DND-41 (cell line): ENCODE data around the gene SERF1A.
A peak's percentile ranks its signal among the peaks of the same experiment; 100 is the strongest.
"Not testable (repeated sequence)": the region's sequence is repeated elsewhere in the genome, so short reads cannot be mapped to it uniquely, and the experiment has no call there.

ENCODE experiments used
- ATAC-seq: fragments of 200-7000 bp; cut with Tn5 transposase; 3 replicates; pipeline ENCODE4 v1.9.1; 2021; ENCODE audit warnings: low read depth; ENCODE audit not compliant: insufficient read depth
- DNase-seq: peaks from one replicate; pipeline ENCODE4 v3.0.0-alpha.2; 2020
- H2AFZ ChIP-seq: 2 replicates; pipeline ENCODE4 v1.6.0; 2012; ENCODE audit warnings: low read depth, low read length
- H3K27ac ChIP-seq: 2 replicates; pipeline ENCODE4 v1.5.1; 2012; ENCODE audit warnings: low read length, inconsistent platforms
- H3K27me3 ChIP-seq: fragments of 200-600 bp; sonication (generic); 2 replicates; pipeline ENCODE4 v1.6.0; 2012; ENCODE audit warnings: low read length, mild to moderate bottlenecking, inconsistent platforms; ENCODE audit not compliant: insufficient read depth, poor library complexity
- H3K36me3 ChIP-seq: 2 replicates; pipeline ENCODE4 v1.5.1; 2012; ENCODE audit warnings: low read length, inconsistent platforms; ENCODE audit not compliant: insufficient read depth
- H3K4me1 ChIP-seq: 2 replicates; pipeline ENCODE4 v1.5.1; 2012; ENCODE audit warnings: mild to moderate bottlenecking, low read length; ENCODE audit not compliant: insufficient read depth
- H3K4me2 ChIP-seq: 2 replicates; pipeline ENCODE4 v1.6.0; 2012; ENCODE audit warnings: mild to moderate bottlenecking, moderate library complexity, low read length, inconsistent platforms; ENCODE audit not compliant: insufficient read depth
- H3K4me3 ChIP-seq, 2 experiments: fragments of 200-600 bp in 1 of 2; shearing (Covaris generic) in 1 of 2; 2 replicates each; pipeline ENCODE4 v1.5.1; 2012 to 2016; ENCODE audit warnings: inconsistent platforms in 2 of 2, low read length in 2 of 2, mild to moderate bottlenecking in 2 of 2, low read depth in 1 of 2, moderate library complexity in 1 of 2
- H3K79me2 ChIP-seq: 2 replicates; pipeline ENCODE4 v1.6.0; 2012; ENCODE audit warnings: low read length, inconsistent platforms; ENCODE audit not compliant: insufficient read depth
- H3K9ac ChIP-seq: 2 replicates; pipeline ENCODE4 v1.6.0; 2012; ENCODE audit warnings: low read depth, mild to moderate bottlenecking, inconsistent platforms, low read length, moderate library complexity
- H3K9me3 ChIP-seq: 2 replicates; pipeline ENCODE4 v1.5.1; 2012; ENCODE audit warnings: low read length, moderate library complexity, mild to moderate bottlenecking, inconsistent platforms; ENCODE audit not compliant: insufficient read depth, severe bottlenecking
- H4K20me1 ChIP-seq: 2 replicates; pipeline ENCODE4 v1.6.0; 2012; ENCODE audit warnings: low read length; ENCODE audit not compliant: insufficient read depth

SERF1A gene

DNA sequence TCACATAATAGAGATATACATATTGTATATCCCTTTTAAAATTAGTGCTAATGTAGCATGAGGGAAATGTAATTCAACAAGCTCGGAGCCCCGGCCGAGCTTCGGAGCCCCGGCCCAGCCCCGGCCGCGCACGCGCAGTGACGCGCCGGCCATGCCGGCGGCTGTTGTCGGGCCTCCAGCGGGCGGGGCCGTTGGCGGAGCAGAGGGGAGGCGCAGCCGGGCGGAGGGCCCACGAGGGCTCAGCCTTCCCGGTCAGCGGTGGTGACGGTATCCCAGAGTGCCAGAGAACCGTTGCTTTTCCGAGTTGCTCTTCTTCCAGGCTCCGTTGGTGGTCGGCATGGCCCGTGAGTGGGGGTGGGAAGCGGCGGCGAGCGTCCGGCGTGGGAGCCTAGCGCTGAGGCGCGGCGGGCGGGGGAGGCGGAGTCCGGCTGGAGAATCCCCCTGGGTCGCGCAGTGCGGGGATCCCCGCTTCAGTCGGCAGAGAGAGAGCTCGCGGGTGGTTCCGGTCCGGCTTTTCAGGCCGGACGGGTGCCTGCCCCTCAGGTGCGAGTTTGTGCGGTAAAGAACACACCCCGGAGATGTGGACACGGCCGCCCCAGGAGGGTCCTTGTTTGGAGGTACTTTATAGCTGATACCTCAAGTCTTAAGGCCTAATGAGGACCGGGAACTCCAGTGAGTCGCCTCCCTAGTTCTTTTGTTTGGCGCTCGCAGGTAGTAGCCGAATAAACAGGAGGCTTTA lies at the start of gene SERF1A:
Gene SERF1A, plus strand, starts transcription at position 137 of the 739 bp plus-strand sequence. Its CDS starts 201 bp downstream, at position 338.
- not testable (repeated sequence) for H4K20me1 ChIP-seq, DNase-seq, H2AFZ ChIP-seq, H3K4me1 ChIP-seq, H3K79me2 ChIP-seq, H3K36me3 ChIP-seq, H3K27me3 ChIP-seq, H3K9ac ChIP-seq, H3K4me2 ChIP-seq, H3K4me3 ChIP-seq, H3K9me3 ChIP-seq, H3K27ac ChIP-seq
- ATAC-seq, result peak; percentile 92

DNA sequence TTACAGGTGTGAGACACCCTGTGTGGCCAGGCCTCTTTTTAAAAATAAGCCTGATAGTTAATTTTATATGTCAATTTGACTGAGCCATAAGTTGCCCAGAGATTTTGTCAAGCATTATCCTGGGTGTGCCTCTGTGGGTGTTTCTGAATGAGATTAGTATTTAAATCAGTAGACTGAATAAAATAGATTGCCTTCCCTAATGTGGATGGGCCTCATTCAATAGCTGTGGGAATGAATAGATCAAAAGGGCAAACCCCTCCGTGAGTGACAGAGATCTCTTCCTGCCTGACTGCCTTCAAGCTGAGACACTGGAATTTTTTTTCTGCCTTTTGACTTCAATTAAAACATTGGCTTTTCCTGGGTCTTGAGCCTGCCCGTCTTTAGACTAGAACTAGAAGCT lies 33.7 kb upstream of the SERF1A start:
- H3K36me3 ChIP-seq, result not testable (repeated sequence)

DNA sequence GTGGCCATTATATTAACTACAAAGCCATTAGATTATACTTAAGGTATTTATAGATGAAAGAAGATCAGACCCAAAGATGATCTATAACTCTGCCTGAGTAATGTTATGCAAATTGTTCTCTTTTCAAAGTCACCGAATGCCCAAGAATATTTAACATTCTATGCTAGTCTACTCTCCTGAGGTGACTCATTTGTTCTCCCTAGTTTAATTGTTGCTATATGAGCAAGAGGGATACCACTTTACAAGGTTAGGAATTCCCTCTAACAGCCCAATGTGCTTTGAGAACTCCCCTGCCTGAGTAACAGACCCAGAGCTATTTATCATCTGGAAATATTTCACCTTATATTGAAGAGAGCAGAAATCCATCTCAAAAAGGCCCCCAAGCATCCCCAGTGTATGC lies 29.8 kb upstream of the SERF1A start:
- not testable (repeated sequence) for H3K36me3 ChIP-seq, H3K79me2 ChIP-seq, H3K4me1 ChIP-seq, H3K4me2 ChIP-seq, H3K4me3 ChIP-seq, H3K9me3 ChIP-seq, H3K27ac ChIP-seq, H4K20me1 ChIP-seq, DNase-seq, H3K9ac ChIP-seq, ATAC-seq, H3K27me3 ChIP-seq, H2AFZ ChIP-seq

More for the DNA sequence above, 33.7 kb upstream of the SERF1A start:
- not testable (repeated sequence) for H3K4me3 ChIP-seq, H3K27me3 ChIP-seq, H4K20me1 ChIP-seq, DNase-seq, H3K9me3 ChIP-seq, H3K79me2 ChIP-seq, H3K27ac ChIP-seq, H2AFZ ChIP-seq, H3K9ac ChIP-seq, H3K4me2 ChIP-seq, ATAC-seq, H3K4me1 ChIP-seq

DNA sequence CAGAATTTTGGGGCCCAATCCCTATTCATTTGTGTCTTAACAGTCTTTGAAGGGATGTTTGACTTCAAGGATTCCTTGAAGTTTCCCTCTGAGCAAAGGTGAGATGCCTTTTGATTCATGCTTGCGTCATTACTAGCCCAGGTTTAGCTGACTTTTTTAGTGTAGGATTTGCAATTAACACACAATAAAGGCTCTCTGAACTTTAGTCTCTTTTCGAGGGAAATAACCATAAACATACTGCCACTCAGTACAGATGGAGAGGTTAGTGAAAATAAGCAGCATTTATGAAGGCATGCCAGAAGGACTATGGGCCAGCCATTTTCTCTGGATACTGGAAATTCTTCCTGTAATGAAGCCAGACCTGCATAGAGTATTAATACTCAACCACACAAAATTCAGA lies 4.4 kb upstream of the SERF1A start:
- not testable (repeated sequence) for H3K27me3 ChIP-seq, ATAC-seq, H3K9ac ChIP-seq, H3K4me2 ChIP-seq, H3K9me3 ChIP-seq, H3K79me2 ChIP-seq, H3K4me3 ChIP-seq, DNase-seq, H2AFZ ChIP-seq, H3K27ac ChIP-seq, H3K36me3 ChIP-seq, H4K20me1 ChIP-seq, H3K4me1 ChIP-seq

DNA sequence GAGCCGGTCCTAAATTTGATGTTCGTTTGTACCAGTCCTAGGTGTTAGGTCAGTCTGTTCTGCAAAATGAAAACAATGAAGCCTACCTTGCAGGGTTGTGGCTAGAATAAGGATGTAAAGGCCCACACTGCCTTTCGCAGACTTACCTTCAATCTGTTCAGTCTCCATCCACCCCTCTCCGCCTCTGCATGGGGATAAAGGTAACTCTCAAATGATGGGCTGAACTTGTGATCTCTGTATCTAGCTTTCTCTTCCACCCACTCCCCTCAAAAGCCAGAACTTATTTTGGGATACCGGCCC lies 753 bp downstream of the SERF1A start:
- ATAC-seq, result peak; percentile 38
- not testable (repeated sequence) for H3K79me2 ChIP-seq, H3K4me1 ChIP-seq, H4K20me1 ChIP-seq, H3K27me3 ChIP-seq, H3K9ac ChIP-seq, H3K4me3 ChIP-seq, DNase-seq, H3K27ac ChIP-seq, H3K36me3 ChIP-seq, H3K4me2 ChIP-seq, H3K9me3 ChIP-seq, H2AFZ ChIP-seq

DNA sequence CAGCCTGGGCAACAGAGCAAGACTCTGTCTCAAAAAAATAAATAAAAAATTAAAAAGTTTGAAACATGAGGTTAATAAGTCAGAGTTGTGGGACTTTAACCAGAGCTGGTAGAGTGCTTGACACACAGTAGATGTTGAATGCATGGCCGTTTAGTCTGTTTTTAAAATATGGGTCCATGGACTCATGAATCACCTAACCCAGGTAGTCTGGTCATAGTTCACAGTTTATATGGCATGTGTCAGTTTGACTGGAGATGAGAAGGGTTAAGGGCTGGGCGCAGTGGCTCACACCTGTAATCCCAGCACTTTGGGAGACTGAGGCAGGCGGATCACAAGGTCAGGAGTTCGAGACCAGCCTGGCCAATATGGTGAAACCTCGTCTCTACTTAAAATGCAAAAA lies 6.2 kb downstream of the SERF1A start:
- not testable (repeated sequence) for H3K27ac ChIP-seq, ATAC-seq, H4K20me1 ChIP-seq, H3K4me1 ChIP-seq, H2AFZ ChIP-seq, H3K9me3 ChIP-seq, H3K9ac ChIP-seq, H3K27me3 ChIP-seq, H3K4me3 ChIP-seq, H3K36me3 ChIP-seq, H3K79me2 ChIP-seq, H3K4me2 ChIP-seq, DNase-seq

DNA sequence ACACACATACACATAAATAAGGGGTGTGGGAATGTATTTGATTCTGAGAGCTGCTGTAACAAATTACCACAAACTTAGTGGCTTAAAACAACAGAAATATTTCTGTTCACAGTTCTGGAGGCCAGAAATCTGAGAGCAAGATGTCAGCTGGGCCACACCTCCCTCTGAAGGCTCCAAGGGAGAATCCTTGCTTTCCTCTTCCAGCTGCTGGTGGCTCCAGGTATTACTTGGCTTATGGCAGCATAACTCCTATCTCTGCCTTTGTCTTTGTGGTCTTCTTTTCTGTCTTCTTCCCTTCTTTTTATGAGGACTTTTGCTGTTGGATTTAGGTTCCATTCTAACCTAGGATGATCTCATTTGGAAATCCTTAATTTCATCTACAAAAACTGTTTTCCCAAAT lies 16.4 kb downstream of the SERF1A start:
- H4K20me1 ChIP-seq, H3K4me1 ChIP-seq, H3K27ac ChIP-seq, H3K79me2 ChIP-seq, ATAC-seq, H2AFZ ChIP-seq, H3K9ac ChIP-seq, DNase-seq, H3K27me3 ChIP-seq, H3K36me3 ChIP-seq, H3K4me2 ChIP-seq, H3K9me3 ChIP-seq, H3K4me3 ChIP-seq: not testable (repeated sequence)

DNA sequence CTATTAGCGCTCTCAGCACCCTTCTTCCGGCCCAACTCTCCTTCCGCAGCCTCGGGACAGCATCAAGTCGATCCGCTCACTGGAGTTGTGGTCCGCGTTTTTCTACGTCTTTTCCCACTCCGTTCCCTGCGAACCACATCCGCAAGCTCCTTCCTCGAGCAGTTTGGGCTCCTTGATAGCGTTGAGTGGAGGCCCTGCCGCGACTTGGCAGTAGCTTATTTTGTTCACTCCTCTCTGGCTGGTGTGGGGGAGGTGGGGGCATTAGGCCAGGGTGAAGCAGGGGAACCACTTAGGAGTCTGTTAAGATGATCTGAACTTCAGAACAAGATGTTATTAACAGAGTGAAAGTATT lies 24.7 kb downstream of the SERF1A start:
- H3K79me2 ChIP-seq, DNase-seq, H3K4me1 ChIP-seq, H2AFZ ChIP-seq, H3K27me3 ChIP-seq, H3K9ac ChIP-seq, H3K27ac ChIP-seq, H3K9me3 ChIP-seq, H3K4me2 ChIP-seq, H3K36me3 ChIP-seq, H3K4me3 ChIP-seq, H4K20me1 ChIP-seq: not testable (repeated sequence)
- ATAC-seq, result peak; percentile 61; the same call in 2 of the 3 replicates
